K562 (cell line): ENCODE data around the gene SPATA16. TPM values are rescaled to one million over a fixed set of nuclear protein-coding genes. Genes with fewer than 3 reads are reported as not detected.

Experiments
- CBFA2T2 ChIP-seq: fragments of 450-650 bp; conservative IDR thresholded peaks from 2 replicates; pipeline ENCODE4 v1.6.1; 2017; ENCODE audit warnings: mild to moderate bottlenecking
- CHAMP1 ChIP-seq: fragments of 450-650 bp; IDR thresholded peaks from 2 replicates; pipeline ENCODE4 v1.6.1; 2016; ENCODE audit warnings: mild to moderate bottlenecking
- EGR1 ChIP-seq: fragments of 450-650 bp; conservative IDR thresholded peaks from 2 replicates; pipeline ENCODE4 v1.6.1; 2017; ENCODE audit warnings: mild to moderate bottlenecking
- HMG20A ChIP-seq: fragments of 450-650 bp; formaldehyde crosslinking; conservative IDR thresholded peaks from 2 replicates; pipeline ENCODE4 v1.4.0; 2020; ENCODE audit warnings: mild to moderate bottlenecking, mixed read lengths
- KAT2B ChIP-seq: IDR thresholded peaks from one replicate; pipeline ENCODE4 v1.6.1; 2012; ENCODE audit warnings: low read depth, mild to moderate bottlenecking, control low read depth, inconsistent platforms, low read length, moderate library complexity
- KAT7 ChIP-seq: sonication (generic); formaldehyde crosslinking; IDR thresholded peaks from 2 replicates; pipeline ENCODE4 v1.8.0; 2022; ENCODE audit warnings: missing genetic modification reagents, mild to moderate bottlenecking, borderline replicate concordance
- MAFG ChIP-seq: fragments of 450-650 bp; conservative IDR thresholded peaks from 2 replicates; pipeline ENCODE4 v1.6.1; 2016; ENCODE audit warnings: missing genetic modification characterization, missing compliant biosample characterization
- MAFK ChIP-seq: IDR thresholded peaks from 2 replicates; pipeline ENCODE4 v1.6.1; 2011; ENCODE audit warnings: low read length, improper control_type of control experiment
- MEF2D ChIP-seq: conservative IDR thresholded peaks from 2 replicates; pipeline ENCODE4 v1.6.1; 2016; ENCODE audit warnings: low read depth, missing genetic modification characterization, missing compliant biosample characterization
- NFE2 ChIP-seq: IDR thresholded peaks from 2 replicates; pipeline ENCODE4 v1.6.1; 2014; ENCODE audit warnings: antibody characterized with exemption, low read depth
- NFIC ChIP-seq: fragments of 450-650 bp; IDR thresholded peaks from 2 replicates; pipeline ENCODE4 v1.6.1; 2017; ENCODE audit warnings: mild to moderate bottlenecking, inconsistent platforms
- NFYB ChIP-seq: IDR thresholded peaks from 2 replicates; pipeline ENCODE4 v1.6.1; 2011; ENCODE audit warnings: mild to moderate bottlenecking, moderate library complexity; ENCODE audit not compliant: insufficient read length; ENCODE audit errors: extremely low read depth
- THRB ChIP-seq: fragments of 450-650 bp; formaldehyde crosslinking; conservative IDR thresholded peaks from 2 replicates; pipeline ENCODE4 v1.4.0; 2022; ENCODE audit warnings: mild to moderate bottlenecking, missing genetic modification characterization
- ZBTB1 ChIP-seq: sonication (generic); formaldehyde crosslinking; IDR thresholded peaks from 2 replicates; pipeline ENCODE4 v1.8.1; 2023; ENCODE audit warnings: missing genetic modification reagents, low read depth, mild to moderate bottlenecking, borderline replicate concordance
- ZBTB7A ChIP-seq: IDR thresholded peaks from 2 replicates; pipeline ENCODE4 v1.6.1; 2011; ENCODE audit warnings: low read depth, mild to moderate bottlenecking, low read length, moderate library complexity, borderline replicate concordance; ENCODE audit not compliant: control insufficient read depth
- ZNF449 ChIP-seq: fragments of 250-450 bp; sonication (Bioruptor Pico); IDR thresholded peaks from 2 replicates; pipeline ENCODE4 v1.8.0; 2022; ENCODE audit warnings: moderate library complexity, mild to moderate bottlenecking, inconsistent platforms
- ZNF609 ChIP-seq: sonication (generic); formaldehyde crosslinking; IDR thresholded peaks from 2 replicates; pipeline ENCODE4 v1.8.1; 2023; ENCODE audit warnings: missing genetic modification reagents, mild to moderate bottlenecking, borderline replicate concordance
- ZNF707 ChIP-seq: fragments of 250-450 bp; sonication (Bioruptor Pico); conservative IDR thresholded peaks from 2 replicates; pipeline ENCODE4 v1.8.0; 2022; ENCODE audit warnings: inconsistent platforms, mild to moderate bottlenecking, moderate library complexity
- ZNF75A ChIP-seq: fragments of 450-650 bp; formaldehyde crosslinking; IDR thresholded peaks from 2 replicates; pipeline ENCODE4 v1.4.0; 2020; ENCODE audit warnings: mild to moderate bottlenecking
- polyA plus RNA-seq, 8 experiments: library from polyadenylated mRNA; depleted of rRNA in 4 of 8; stranded (reverse) in 5 of 8; unstranded in 3 of 8; fragments of >200 nt; fragmentation: Nextera tagmentation in 2 of 8; fragmentation: Illumina TruSeq in 1 of 8; extraction: Ambion mirVana in 2 of 8; extraction: Trizol in 1 of 8; gene quantifications; 2 replicates each; pipeline versions ENCODE4 v1.2.1 to v1.2.3, GENCODE V29; 2011 to 2014; ENCODE audit warnings: inconsistent platforms in 1 of 8, missing spikeins in 1 of 8
- total RNA-seq, 7 experiments: library from RNA; depleted of rRNA in 6 of 7; stranded (reverse); fragments of >200 nt in 6 of 7; fragmentation: Illumina TruSeq in 2 of 7; extraction: Trizol in 2 of 7; gene quantifications; 2 replicates each; pipeline versions ENCODE4 v1.2.1 to v1.2.3, GENCODE V29; 2011 to 2021; ENCODE audit warnings: low replicate concordance in 1 of 7

Gene SPATA16
- total and polyA plus RNA-seq, 9 of the 15 experiments (the other 6 are each of a cell fraction or from before 2014, with no cell fraction given) = not detected

- TF ChIP-seq HMG20A (CRISPR knock-in tag) (no peak), NFIC (no peak), ZNF449 (CRISPR knock-in tag) (no peak), ZNF609 (CRISPR knock-in tag) (no peak), NFYB (no peak), ZBTB1 (no peak), ZBTB7A (no peak), THRB (CRISPR knock-in tag) (no peak), MAFK (no peak), CBFA2T2 (no peak), ZNF75A (CRISPR knock-in tag) (no peak), MEF2D (tag) (no peak), EGR1 (no peak), KAT2B (no peak), CHAMP1 (no peak), MAFG (tag) (peak; percentile 52), ZNF707 (CRISPR knock-in tag) (no peak), KAT7 (CRISPR knock-in tag) (no peak), NFE2 (0 out of 2 replicates have a peak, but pooled peaks have one; percentile 8)
Measured at GRCh38 chr3:172918568-172919296, 222.3 kb downstream of the SPATA16 start (continued).
